HS-5 (cell line): ENCODE data around the gene OR2H2.

Experiments
- DNase-seq: peaks from one replicate; pipeline ENCODE4 v3.0.0-alpha.2; 2012; ENCODE audit warnings: low read depth

OR2H2 gene

GRCh38 chr6:29629571-29629970 lies 44.6 kb downstream of the OR2H2 start:
- DNase-seq: no peak

- no peak for DNase-seq
These were observed 45.4 kb downstream of the OR2H2 start for GRCh38 chr6:29630315-29630714.

- DNase-seq: no peak
These were observed 46.4 kb downstream of the OR2H2 start for GRCh38 chr6:29631209-29631810.

GRCh38 chr6:29631860-29632731 lies 47.2 kb downstream of the OR2H2 start:
- no peak for DNase-seq

- no peak for DNase-seq
These were observed 48.0 kb downstream of the OR2H2 start, which contains the start of gene GABBR1 for GRCh38 chr6:29632789-29633533. GABBR1 (minus strand) TSS chr6:29633183; CDS start chr6:29632385, 798 bp downstream.

GRCh38 chr6:29633534-29633905 lies 48.6 kb downstream of the OR2H2 start:
- DNase-seq: no peak

- DNase-seq: no peak
These were observed 52.3 kb downstream of the OR2H2 start for GRCh38 chr6:29637247-29637646.
